HG03439 (cell line): ENCODE data around the gene KRT2.

ENCODE experiments used
- ATAC-seq: cut with Tn5 transposase; IDR thresholded peaks from one replicate; pipeline ENCODE4 v1.9.1; 2021; ENCODE audit warnings: mild to moderate bottlenecking, moderate library complexity; ENCODE audit not compliant: unreplicated experiment

The KRT2 gene

DNA sequence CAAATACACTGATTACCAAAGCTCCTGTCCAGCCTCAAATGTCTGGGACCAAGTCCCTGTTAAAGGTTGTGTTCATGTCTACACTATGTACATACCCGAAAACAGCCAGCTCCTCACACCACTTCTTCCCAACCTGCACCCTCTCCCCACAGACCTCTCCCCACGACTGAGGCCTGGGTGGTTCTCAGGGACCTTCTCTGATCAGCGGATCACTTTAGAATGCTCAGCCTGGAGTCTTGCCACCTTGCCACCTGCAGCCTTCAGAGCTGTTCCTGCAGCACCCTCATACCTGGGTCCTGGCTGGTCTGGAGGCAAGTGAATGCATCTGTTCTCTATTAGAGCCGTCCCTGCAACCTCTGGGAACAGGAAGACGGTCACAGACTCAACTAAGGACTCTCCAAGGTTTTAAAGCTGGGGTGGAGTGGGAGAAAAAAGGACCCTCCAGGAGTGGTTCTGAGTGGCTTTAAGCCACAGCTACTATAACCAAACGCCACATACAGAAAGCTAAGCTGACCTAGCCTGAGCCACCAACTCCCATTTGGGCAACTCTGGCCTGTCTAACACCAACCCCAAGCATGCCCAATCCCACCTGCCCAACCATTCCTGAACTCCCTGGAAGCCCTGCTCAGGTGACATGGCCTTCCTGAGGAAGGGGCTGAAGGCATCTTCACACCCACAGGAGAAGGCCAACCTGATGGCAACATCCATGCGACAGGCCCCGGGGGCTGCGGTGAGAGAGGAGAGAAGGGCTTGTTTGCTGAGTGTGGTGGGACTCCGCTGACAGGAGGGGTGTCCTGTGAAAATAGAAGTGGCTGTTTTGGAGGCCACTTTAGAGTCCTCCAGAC, 8.6 kb downstream of the KRT2 start:
- no peak for ATAC-seq

DNA sequence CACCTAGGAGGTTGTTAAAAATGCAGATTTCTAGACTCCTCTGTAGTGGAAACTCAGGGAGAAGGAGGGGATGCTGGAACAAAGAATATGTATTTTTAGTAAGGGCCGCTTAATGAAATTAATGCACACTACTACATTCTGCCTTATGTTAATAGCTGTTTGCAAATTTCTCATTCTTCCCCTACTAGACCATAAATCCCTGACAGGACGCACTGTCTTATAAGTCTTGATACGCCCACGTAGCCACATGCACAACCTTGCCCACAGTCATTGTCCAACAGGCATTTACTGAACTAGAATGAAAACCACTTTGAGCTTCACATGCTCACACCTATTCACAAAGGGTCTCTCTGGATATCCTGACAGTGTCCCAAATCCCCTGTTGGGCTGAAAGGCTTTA, 10.5 kb downstream of the KRT2 start:
- ATAC-seq, result no peak

DNA sequence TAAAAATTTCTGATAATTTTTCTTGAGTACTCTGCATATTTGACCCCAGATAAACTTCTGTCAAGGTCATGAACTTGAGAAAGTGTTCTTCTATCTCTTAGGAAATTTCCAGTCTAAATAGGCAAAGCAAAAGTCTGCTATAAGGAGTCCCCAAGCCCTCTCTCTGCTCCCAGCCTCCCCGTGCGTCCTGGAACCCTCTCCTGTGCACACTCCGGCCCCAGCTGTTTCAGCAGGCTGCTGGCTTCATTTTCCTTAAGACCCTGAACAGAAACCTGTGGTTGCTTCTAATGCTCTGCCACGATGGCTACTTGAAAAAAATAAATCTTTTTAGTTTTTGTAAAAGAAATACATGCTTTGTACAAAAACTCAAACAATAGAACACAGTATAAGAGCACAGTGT, 14.7 kb downstream of the KRT2 start:
- no peak for ATAC-seq

DNA sequence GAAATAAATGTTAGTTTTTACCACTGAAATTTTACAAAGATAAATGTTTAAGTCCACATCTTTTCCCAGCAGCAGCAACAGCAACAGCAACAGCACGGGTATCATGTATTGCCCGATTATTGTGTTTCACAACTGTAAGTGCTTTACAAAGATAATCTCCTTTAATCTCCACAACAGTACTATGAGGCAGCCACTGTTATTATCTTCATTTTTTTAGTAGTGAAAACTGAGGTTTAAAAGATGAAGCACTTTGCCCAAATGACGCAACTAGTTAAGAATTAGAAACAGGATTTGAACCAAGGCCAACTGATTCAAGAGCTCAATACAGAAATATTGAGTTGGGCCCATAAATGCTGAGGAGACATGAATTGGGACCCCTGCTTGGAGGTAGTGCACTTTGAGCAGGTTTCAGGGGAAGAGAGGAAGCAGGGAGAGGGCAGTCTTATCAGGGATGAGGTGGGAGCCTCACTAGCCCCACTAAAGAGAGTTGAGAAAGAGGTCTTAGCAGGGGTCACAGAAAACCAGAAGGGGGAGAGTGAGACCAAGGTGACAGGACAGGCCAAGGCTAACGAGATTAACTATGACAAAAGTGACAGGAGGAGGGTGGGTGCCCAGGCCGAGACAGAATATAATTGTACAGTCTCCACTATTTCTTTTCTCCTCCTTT, 15.3 kb downstream of the KRT2 start:
- no peak for ATAC-seq

DNA sequence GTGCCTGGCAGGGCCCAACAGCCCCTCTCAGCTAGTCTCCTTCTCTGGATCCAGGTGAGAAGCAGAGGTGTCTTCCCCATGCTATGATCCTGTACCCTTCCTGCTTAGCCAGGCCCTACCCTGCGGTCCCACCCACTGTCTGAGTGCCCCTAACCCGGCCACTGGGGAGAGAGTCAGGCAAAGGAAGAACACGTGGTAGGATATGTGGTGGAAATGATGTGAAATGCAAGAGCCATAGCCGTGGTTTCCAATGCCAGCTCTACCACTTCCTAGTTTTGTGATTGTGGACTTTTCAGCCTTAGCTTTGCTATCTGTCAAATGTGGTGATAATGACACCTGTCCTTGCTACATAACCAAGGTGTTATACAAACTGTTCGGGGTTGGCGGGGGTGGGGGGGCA, 15.8 kb downstream of the KRT2 start:
- ATAC-seq, result no peak

DNA sequence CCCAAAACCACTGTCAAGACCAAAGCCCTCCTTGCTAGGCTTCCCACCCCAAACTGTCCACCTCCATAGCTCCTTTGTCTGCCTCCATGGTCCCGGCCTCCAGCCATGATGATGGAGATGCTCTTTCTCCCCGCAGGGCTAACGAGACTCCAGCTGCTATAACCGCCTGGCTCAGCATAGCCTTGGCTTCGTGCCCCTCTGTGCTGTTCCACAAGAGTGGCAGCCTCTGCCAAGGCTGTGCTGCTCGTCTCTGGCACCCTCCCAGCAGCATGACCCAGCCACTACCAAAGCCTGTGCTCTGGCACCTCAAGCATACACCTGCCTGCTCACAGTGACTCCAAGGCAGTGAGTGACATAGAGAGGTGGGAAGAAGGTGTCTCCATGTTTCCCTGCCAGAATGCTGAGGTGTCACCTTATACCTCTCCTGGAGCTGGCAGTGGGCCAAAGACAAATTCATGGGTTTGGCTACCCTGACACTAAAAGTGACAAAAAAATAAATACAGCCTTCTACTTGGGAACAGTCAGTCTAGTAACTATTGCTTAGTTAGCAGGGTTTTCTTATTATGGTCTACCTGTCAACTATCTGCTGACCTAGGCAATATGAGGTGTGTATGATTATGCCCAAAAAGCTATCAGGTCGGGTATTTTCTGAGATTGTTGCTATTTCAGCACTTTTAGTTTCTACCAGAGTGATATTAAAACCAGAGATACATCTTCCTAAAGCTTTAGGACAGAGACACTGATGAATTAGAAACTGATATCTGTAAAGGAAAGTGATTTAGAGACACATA, 17.6 kb downstream of the KRT2 start:
- ATAC-seq, result no peak

DNA sequence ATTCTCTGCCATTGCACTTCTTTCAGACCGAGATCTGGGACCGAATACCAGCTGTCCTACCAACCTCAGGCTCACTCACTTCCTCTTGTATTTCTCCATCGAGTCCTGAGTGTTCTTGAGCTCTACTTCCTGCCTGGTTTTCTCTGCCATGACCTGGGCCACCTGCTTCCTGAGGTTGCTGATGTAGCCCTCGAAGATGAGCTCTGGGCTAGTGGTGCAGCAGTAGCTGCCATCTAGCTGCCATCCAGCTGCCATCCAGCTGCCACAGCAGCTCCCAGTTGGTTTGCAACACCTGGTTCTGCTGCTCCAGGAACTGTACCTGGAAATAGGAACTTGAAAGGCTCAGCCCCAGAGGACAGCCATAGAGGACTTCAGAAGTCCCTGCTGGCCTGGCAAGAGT, 18.6 kb downstream of the KRT2 start:
- no peak for ATAC-seq

DNA sequence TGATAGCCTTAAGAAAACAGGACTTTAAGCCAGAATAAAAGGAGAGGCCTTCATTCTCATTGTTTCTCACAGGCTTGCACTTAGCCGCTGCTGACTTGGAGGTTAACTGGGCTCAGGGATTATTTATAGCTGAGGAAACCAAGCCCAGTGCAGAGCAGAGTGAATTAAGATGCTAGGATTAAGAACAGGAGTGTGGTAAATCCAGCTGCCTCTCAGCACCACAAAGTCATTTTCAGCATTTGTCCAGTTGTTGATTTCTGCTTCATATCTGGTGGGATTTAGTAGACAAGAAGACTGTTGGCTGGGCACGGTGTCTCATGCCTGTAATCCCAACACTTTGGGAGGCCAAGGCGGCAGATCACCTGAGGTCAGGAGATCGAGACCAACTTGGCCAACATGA, 19.4 kb downstream of the KRT2 start:
- no peak for ATAC-seq

DNA sequence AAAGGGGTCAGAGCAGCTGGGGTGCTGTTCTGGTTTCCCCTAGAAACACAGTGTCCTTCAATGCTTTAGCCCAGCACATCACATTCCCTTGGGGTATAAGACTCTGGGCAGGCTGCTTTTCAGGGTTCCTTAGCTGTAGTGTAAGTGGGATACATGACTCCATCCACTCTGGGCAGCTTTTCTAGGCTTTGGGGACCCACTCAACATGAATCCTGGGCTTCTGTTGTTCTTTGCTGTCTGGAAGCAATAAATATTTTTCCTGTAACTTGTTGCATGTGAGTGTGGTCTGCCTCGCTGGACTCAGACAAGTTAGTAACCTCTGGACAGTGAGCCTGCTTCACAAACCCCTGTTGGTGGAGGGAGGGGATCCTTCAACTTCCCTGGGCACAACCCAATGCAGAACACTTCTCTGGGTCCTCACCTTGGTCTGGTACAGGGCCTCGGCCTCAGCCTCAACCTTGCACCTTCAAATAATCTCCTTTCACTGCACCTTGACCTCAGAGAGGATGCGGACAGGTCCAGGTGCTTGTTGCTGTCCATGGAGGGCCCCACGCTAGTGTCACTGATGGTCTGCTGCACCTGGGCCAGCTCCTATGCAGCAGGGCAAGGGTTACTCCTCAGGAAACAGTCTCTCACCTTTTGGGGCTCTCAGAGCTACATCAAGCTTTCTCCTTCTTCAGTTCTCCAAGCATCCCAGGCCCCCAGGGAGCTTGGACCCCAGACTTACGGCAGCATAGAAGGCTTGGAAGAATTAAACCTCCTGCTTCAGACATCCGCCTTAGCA, 20.1 kb downstream of the KRT2 start:
- no peak for ATAC-seq

DNA sequence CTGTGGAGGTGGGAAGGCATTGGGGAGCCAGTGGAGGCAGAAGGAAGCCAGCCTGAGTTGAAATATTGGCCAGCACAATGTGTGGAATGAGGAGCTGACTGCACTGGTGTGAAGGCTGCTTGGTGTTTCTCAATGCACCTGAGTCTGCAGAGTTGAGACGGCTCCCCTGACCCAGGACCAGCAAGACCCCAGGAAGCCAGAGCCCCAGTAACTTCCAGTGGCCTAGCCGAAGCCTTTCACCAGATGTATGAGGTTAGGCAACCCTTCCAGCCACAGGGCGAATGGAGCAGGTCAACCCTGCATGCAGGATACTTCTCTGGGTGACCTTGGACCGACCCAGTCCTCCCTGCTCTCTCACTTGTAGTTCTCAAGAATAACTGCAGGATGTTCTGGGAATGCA, 20.7 kb downstream of the KRT2 start:
- ATAC-seq, result no peak

DNA sequence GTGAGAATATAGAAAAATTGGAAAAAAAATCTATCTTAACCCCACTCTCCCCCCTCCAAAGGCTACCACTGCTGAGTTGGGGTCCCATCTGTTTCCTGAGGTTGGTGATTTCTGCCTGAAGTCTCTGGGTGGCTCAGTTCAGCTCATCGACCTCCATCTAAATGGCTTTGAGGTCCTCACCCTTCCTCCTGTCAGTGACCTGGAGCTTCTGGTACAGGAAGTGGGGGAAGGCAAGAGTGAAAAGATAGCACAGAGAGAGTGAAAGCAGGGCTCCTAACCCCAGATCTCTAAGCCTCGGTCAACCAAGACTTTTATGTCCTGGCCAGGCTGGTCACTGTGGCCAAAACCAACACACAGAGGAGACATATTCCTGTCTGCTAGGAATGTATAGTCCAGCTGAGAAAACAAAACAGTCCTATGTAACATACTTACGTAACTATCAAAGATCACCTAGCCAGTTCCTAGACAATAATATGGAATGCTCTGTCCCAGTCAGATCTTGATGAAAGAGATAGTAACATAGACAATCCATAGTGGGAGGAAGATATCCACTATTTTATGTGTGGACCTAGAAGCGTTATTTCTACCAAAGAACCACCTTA, 21.3 kb downstream of the KRT2 start:
- ATAC-seq, result no peak

DNA sequence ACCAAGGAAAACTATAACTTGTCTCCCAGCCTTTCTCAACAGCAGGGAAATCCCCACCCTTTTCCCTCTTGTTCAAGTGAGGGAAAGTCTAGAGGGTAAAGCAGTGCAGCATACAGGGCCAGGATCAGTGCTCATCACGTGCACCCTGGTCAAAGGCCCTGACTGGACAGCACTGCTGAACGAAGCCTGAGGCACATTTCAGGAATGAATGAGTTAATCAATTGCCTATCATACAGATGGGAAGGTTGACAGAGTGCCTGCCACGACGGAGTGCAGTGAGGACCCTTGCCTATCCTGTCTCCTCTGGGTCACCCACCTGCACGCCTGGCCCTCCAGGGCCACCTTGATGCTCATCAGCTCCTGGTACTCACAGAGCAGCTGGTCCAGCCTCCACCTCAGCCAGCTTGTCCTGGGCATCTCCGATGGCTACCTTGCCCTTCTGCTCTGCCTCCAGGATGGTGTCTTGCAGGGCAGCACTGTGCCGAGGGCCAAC, 22.0 kb downstream of the KRT2 start:
- no peak for ATAC-seq

DNA sequence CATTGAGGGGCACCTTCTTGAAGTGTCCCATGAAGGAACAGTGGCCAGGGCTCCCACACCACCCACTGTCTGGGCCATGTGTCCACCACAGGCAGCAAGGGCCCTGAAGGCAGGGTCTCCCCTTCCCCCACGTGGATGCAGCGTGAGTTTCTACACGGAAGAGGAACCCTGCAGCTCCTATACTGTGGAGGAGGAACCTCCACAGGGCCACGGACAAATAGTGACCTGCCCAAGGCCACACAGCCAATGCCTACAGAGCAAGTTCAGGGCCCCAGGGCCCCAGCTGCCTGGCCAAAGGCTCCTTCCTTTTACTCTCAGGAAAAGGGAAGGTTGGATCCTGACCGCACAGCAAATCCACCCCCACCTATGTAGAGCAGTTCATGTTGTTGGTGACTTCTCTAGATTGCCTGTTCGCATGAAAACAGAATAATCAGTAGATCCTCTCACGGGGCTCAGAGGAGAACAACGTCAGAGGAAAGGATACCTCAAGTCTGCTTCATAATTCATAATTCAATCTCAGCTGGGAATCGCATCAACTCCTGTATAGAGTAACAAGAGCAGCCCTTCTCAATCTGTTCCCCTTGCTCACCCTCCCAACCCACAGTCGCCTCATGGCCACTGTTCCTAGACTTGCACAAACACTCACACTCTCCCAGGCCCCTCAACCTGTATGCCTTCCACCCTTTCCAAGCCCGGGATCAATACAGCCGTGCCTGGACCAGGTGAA, 22.6 kb downstream of the KRT2 start:
- ATAC-seq, result no peak

DNA sequence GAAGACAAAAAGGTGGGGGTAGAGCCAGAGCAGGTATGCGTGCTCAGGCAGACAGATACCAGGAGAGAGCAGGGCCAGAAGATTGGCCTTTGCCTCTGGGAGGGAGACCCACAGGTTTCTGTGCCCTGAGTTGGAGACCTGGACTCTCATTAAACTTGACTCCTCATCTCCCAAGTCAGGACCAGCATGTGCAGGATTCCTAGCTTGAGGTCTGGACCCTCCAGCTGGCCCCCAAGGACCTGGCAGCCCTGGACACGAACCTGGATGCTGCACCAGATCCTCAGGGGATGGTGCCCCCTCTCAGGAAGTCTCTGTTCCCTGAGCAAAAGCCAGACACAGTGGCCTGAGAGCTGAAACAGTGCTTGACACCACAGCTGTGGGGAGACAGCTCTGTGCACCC, 23.2 kb downstream of the KRT2 start:
- ATAC-seq, result no peak

DNA sequence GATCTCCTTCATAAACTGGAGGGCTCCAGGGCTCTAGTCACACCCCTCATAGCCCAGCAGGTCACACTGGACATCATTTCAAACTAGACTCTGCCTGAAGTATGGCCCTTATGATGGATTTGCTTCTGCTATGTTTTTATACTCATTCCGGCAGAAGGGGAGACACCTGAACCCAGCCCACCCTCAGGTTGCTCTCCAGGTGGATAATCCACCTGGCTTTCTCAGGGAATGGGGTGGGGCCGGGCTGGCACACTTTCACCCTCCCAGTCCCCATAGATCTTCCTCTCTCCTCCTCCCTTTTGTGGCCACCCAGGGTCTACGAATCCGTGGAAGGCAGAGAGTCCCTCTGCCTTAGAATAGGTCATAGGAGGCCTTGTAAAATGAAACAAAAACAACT, 23.9 kb downstream of the KRT2 start:
- ATAC-seq, result no peak

DNA sequence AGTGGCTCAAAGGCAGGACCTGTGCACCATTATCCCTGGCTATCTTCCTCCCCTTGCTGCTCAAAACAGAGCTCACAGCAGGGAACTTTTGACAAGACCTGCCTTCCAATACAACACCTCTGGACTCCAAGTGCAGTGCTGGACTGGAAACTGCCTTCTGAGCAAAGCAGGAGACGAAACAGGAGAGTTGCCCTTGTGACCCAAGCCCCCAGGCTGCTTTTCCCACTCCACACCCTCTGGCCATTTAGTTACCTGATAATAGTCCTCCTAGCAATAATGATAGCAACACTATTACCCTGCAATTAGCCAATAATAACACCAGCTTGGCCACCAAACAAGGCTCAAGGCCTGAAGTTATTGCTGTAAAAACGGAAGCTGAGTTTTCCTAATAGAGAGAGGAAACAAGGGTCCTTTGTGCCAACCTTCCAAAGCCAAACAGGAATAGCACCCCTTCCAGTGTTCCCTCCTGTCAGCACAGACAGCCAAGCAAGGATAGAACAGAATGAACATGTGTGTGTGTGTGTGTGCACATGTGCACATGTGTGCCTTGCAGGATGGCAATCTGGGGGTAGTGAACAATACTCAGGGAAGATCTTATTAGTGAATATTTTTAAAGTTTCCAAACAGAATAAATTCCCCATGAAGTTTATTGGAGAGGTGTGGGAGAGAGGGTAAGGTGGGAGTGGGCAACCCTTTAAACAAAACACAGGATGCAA, 24.5 kb downstream of the KRT2 start:
- no peak for ATAC-seq

DNA sequence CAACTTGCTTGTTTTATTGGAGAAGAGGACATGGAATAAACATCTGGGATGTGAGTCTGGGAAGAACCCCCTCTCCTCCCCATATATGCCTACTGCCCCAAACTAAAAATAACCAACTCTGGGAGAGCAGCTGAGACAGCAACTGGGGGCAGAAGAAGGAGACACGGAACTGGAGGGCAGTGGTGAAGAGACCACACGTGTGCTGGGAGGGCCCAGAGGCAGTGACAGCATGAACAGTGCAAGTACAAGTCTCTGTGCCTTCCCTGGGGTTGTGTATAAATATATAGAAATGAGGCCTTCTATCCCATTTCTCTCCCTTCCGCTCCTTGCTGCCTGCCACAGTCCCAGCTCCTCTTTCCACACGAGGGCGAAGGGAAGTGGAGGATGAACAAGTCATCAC, 29.7 kb downstream of the KRT2 start:
- ATAC-seq, result no peak

DNA sequence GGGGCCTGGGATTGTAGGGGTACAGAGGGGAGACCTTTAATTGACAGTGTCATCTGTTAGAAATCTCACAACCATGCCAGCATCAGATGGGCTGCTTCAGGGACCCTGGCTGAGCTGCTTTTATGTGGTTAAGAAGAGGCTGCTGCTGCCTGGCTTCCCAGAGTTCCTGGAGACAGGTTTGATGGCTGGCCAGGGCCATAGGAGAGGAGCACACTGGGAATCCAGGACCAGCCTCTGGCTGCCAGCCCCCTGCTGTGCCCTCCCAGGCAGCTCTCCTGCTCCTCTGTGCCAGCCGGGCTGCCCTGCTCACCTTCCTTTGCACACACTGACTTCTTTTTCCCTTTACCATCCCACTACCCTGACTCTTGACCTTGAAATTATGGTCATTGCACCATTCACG, 33.1 kb downstream of the KRT2 start:
- ATAC-seq, result no peak

DNA sequence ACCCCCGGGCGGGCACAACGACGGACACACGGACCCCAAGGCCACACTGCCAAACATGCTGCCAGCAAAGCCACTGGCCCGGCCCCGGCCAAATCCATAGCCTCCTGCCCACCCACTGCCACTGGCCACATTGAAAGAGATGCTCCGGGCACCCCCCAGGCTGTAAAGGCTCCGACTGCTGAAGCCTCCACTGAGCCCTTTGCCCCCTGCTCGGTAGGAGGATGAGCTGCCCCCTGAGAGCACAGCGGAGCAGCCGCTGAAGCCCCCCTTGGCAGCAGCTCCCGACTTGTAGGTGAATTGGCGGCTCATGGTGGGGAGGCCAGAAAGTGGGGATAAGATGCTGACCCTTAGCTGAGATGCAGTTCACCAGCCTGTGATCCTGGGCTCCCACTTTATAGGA, 33.8 kb downstream of the KRT2 start, which contains the start of gene KRT73:
KRT73 (minus strand) TSS at position 344 of the 400 bp plus-strand sequence; CDS start at position 309, 35 bp downstream.
- ATAC-seq, result no peak
